PC-3 (cell line): ENCODE measurements around the gene RAB14.

Experiments
- CTCF ChIP-seq: fragments of 300-600 bp; sonication (generic); conservative IDR thresholded peaks from 2 replicates; pipeline ENCODE4 v1.5.1; 2017; ENCODE audit warnings: antibody characterized with exemption, low read depth, mild to moderate bottlenecking, low read length
- EZH2 ChIP-seq: fragments of 300-600 bp; sonication (generic); IDR thresholded peaks from one replicate; pipeline ENCODE4 v1.6.1; 2017; ENCODE audit warnings: antibody characterized with exemption, mild to moderate bottlenecking, low read length; ENCODE audit not compliant: unreplicated experiment
- EZH2phosphoT487 ChIP-seq: fragments of 300-600 bp; sonication (generic); IDR thresholded peaks from 2 replicates; pipeline ENCODE4 v1.6.1; 2018; ENCODE audit warnings: mild to moderate bottlenecking, antibody characterized with exemption, low read length, borderline replicate concordance

GRCh38 chr9:121135642-121136041 is 66.0 kb downstream of the RAB14 start:
- no peak for TF ChIP-seq CTCF
- TF ChIP-seq EZH2phosphoT487: no peak
- no peak for TF ChIP-seq EZH2
